Endothelial cell of umbilical vein (primary cell): ENCODE data around the gene AFAP1L2.
"Not testable (repeated sequence)": the region's sequence is repeated elsewhere in the genome, so short reads cannot be mapped to it uniquely, and the experiment has no call there.

Source experiments
- EZH2 ChIP-seq: IDR thresholded peaks from 2 replicates; pipeline ENCODE4 v1.6.1; 2012; ENCODE audit warnings: borderline replicate concordance, low read depth, mild to moderate bottlenecking, moderate library complexity, low read length, inconsistent platforms; ENCODE audit not compliant: severe bottlenecking
- FOS ChIP-seq: IDR thresholded peaks from 2 replicates; pipeline ENCODE4 v1.6.1; 2011; ENCODE audit warnings: mild to moderate bottlenecking, low read length, moderate library complexity, borderline replicate concordance; ENCODE audit not compliant: insufficient read depth
- GATA2 ChIP-seq: IDR thresholded peaks from 2 replicates; pipeline ENCODE4 v1.7.0; 2011; ENCODE audit warnings: low read depth, mild to moderate bottlenecking, moderate library complexity, mixed read lengths, low read length; ENCODE audit not compliant: insufficient read length, insufficient read depth
- JUN ChIP-seq: IDR thresholded peaks from 2 replicates; pipeline ENCODE4 v1.6.1; 2011; ENCODE audit warnings: borderline replicate concordance, low read depth; ENCODE audit not compliant: insufficient read length, insufficient read depth
- MYC ChIP-seq: IDR thresholded peaks from one replicate; pipeline ENCODE4 v1.6.1; 2011; ENCODE audit warnings: mild to moderate bottlenecking, low read depth, low read length
- POLR2A ChIP-seq: IDR thresholded peaks from 2 replicates; pipeline ENCODE4 v1.6.1; 2012; ENCODE audit warnings: low read depth, mild to moderate bottlenecking, control low read depth, low read length
- POLR2AphosphoS5 ChIP-seq: IDR thresholded peaks from 2 replicates; pipeline ENCODE4 v1.6.1; 2012; ENCODE audit warnings: low read depth, mild to moderate bottlenecking, control low read depth, low read length, moderate library complexity; ENCODE audit not compliant: insufficient read depth
- TF ChIP-seq, protein P1 (sequence below), 2 donors: IDR thresholded peaks; 1 replicate in 1 of 2; 2 replicates in 1 of 2; pipeline ENCODE4 v1.5.1; 2011; ENCODE audit warnings: low read length in 2 of 2, mild to moderate bottlenecking in 2 of 2, moderate library complexity in 2 of 2, control low read depth in 1 of 2, inconsistent platforms in 1 of 2, low read depth in 1 of 2; ENCODE audit not compliant: insufficient read depth in 1 of 2; ENCODE audit errors: extremely low read depth in 1 of 2
- TF ChIP-seq, protein P2 (sequence below): IDR thresholded peaks from 2 replicates; pipeline ENCODE4 v1.6.1; 2011; ENCODE audit not compliant: insufficient read depth, insufficient read length

DNA sequence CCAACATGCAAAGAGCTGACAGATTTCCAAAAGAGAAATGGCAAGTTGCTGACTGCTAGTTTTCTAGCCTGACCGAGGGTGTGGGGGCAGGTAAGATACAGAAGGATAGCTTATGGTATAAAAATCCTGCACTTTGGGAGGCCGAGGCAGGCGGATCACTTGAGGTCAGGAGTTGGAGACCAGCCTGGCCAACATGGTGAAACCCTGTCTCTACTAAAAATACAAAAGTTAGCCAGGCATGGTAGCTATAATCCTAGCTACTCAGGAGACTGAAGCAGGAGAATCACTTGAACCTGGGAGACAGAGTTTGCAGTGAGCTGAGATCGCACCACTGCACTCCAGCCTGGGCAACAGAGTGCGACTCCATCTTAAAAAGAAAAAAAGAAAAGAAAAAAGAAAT lies 70.9 kb downstream of the AFAP1L2 start:
- TF ChIP-seq POLR2A, JUN, FOS, GATA2, EZH2, POLR2AphosphoS5, MYC: not testable (repeated sequence)
- TF ChIP-seq, protein P1, sequence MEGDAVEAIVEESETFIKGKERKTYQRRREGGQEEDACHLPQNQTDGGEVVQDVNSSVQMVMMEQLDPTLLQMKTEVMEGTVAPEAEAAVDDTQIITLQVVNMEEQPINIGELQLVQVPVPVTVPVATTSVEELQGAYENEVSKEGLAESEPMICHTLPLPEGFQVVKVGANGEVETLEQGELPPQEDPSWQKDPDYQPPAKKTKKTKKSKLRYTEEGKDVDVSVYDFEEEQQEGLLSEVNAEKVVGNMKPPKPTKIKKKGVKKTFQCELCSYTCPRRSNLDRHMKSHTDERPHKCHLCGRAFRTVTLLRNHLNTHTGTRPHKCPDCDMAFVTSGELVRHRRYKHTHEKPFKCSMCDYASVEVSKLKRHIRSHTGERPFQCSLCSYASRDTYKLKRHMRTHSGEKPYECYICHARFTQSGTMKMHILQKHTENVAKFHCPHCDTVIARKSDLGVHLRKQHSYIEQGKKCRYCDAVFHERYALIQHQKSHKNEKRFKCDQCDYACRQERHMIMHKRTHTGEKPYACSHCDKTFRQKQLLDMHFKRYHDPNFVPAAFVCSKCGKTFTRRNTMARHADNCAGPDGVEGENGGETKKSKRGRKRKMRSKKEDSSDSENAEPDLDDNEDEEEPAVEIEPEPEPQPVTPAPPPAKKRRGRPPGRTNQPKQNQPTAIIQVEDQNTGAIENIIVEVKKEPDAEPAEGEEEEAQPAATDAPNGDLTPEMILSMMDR (IDR thresholded peaks at IDR 0.05; ENCODE audit: extremely low read depth in 1 of 2, insufficient read depth in 1 of 2, low read depth in 1 of 2, low read length in 2 of 2): not testable (repeated sequence)
- TF ChIP-seq, protein P2, sequence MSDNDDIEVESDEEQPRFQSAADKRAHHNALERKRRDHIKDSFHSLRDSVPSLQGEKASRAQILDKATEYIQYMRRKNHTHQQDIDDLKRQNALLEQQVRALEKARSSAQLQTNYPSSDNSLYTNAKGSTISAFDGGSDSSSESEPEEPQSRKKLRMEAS: not testable (repeated sequence)
